A549 (cell line): ENCODE data around the gene CFAP157.

Experiments used
- BHLHE40 ChIP-seq: IDR thresholded peaks from 2 replicates; pipeline ENCODE4 v1.6.1; 2012; ENCODE audit warnings: low read depth, low read length, inconsistent platforms
- CHD2 ChIP-seq: fragments of 150-350 bp; IDR thresholded peaks from 2 replicates; pipeline ENCODE4 v1.6.1; 2014; ENCODE audit warnings: low read length; ENCODE audit not compliant: partially characterized antibody
- EP300 ChIP-seq, 2 experiments: fragments of >200 bp; sonication (Bioruptor Twin); formaldehyde crosslinking; IDR thresholded peaks; 2 replicates in 1 of 2; 3 replicates in 1 of 2; pipeline ENCODE4 v1.6.1; 2016 to 2017
- MYC ChIP-seq: IDR thresholded peaks from 2 replicates; pipeline ENCODE4 v1.6.1; 2012; ENCODE audit warnings: mild to moderate bottlenecking, inconsistent platforms, low read length, improper control_type of control experiment, borderline replicate concordance
- PBX3 ChIP-seq: IDR thresholded peaks from 2 replicates; pipeline ENCODE4 v1.6.1; 2012
- POLR2A ChIP-seq: IDR thresholded peaks from 2 replicates; pipeline ENCODE4 v1.6.1; 2012; ENCODE audit warnings: mild to moderate bottlenecking, low read length
- RFX5 ChIP-seq: fragments of 450-650 bp; IDR thresholded peaks from 2 replicates; pipeline ENCODE4 v1.7.1; 2014; ENCODE audit warnings: antibody characterized with exemption, mild to moderate bottlenecking, moderate library complexity
- ZC3H11A ChIP-seq: fragments of 450-650 bp; IDR thresholded peaks from 2 replicates; pipeline ENCODE4 v1.6.1; 2014; ENCODE audit warnings: antibody characterized with exemption, mild to moderate bottlenecking
- TF ChIP-seq, protein P1 (sequence below): fragments of >200 bp; sonication (Bioruptor Twin); formaldehyde crosslinking; IDR thresholded peaks from 3 replicates; pipeline ENCODE4 v1.5.1; 2016
- TF ChIP-seq, protein P2 (sequence below): fragments of 450-650 bp; IDR thresholded peaks from 2 replicates; pipeline ENCODE4 v1.6.1; 2014; ENCODE audit warnings: antibody characterized with exemption
- TF ChIP-seq, protein P3 (sequence below): fragments of 200-600 bp; sonication (generic); IDR thresholded peaks from 2 replicates; pipeline ENCODE4 v1.6.1; 2016; ENCODE audit warnings: antibody characterized with exemption, mild to moderate bottlenecking, moderate library complexity

GRCh38 chr9:127734747-127735529, 28.1 kb downstream of the CFAP157 start, which contains the start of gene TOR2A:
- TF ChIP-seq, protein P1, sequence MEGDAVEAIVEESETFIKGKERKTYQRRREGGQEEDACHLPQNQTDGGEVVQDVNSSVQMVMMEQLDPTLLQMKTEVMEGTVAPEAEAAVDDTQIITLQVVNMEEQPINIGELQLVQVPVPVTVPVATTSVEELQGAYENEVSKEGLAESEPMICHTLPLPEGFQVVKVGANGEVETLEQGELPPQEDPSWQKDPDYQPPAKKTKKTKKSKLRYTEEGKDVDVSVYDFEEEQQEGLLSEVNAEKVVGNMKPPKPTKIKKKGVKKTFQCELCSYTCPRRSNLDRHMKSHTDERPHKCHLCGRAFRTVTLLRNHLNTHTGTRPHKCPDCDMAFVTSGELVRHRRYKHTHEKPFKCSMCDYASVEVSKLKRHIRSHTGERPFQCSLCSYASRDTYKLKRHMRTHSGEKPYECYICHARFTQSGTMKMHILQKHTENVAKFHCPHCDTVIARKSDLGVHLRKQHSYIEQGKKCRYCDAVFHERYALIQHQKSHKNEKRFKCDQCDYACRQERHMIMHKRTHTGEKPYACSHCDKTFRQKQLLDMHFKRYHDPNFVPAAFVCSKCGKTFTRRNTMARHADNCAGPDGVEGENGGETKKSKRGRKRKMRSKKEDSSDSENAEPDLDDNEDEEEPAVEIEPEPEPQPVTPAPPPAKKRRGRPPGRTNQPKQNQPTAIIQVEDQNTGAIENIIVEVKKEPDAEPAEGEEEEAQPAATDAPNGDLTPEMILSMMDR: peak; percentile 90
- TF ChIP-seq BHLHE40: no peak
- peak; percentile 78 for TF ChIP-seq POLR2A
- no peak; a peak in 1 of 5 replicates for TF ChIP-seq EP300 (IDR thresholded peaks at IDR 0.05)
- TF ChIP-seq PBX3: no peak
- TF ChIP-seq, protein P2, sequence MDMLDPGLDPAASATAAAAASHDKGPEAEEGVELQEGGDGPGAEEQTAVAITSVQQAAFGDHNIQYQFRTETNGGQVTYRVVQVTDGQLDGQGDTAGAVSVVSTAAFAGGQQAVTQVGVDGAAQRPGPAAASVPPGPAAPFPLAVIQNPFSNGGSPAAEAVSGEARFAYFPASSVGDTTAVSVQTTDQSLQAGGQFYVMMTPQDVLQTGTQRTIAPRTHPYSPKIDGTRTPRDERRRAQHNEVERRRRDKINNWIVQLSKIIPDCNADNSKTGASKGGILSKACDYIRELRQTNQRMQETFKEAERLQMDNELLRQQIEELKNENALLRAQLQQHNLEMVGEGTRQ: no peak
- no peak for TF ChIP-seq CHD2
- TF ChIP-seq, protein P3, sequence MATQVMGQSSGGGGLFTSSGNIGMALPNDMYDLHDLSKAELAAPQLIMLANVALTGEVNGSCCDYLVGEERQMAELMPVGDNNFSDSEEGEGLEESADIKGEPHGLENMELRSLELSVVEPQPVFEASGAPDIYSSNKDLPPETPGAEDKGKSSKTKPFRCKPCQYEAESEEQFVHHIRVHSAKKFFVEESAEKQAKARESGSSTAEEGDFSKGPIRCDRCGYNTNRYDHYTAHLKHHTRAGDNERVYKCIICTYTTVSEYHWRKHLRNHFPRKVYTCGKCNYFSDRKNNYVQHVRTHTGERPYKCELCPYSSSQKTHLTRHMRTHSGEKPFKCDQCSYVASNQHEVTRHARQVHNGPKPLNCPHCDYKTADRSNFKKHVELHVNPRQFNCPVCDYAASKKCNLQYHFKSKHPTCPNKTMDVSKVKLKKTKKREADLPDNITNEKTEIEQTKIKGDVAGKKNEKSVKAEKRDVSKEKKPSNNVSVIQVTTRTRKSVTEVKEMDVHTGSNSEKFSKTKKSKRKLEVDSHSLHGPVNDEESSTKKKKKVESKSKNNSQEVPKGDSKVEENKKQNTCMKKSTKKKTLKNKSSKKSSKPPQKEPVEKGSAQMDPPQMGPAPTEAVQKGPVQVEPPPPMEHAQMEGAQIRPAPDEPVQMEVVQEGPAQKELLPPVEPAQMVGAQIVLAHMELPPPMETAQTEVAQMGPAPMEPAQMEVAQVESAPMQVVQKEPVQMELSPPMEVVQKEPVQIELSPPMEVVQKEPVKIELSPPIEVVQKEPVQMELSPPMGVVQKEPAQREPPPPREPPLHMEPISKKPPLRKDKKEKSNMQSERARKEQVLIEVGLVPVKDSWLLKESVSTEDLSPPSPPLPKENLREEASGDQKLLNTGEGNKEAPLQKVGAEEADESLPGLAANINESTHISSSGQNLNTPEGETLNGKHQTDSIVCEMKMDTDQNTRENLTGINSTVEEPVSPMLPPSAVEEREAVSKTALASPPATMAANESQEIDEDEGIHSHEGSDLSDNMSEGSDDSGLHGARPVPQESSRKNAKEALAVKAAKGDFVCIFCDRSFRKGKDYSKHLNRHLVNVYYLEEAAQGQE: no peak
- TF ChIP-seq MYC: peak; percentile 62; the same call in 1 of the 2 replicates
- peak; percentile 94 for TF ChIP-seq RFX5
- TF ChIP-seq ZC3H11A: no peak
